ENCODE data around the gene RHBDL1. TPM values are rescaled to one million over a fixed set of nuclear protein-coding genes. Genes with fewer than 3 reads are reported as not detected.
A peak's percentile ranks its signal among the peaks of the same experiment; 100 is the strongest.
"Not testable (repeated sequence)": the region's sequence is repeated elsewhere in the genome, so short reads cannot be mapped to it uniquely, and the experiment has no call there.

The RHBDL1 gene
- polyA plus RNA-seq, 6 donors from 2014 or later = not detected

GRCh38 chr16:707062-707538, 31.6 kb downstream of the RHBDL1 start:
- no peak overlapping the region for H3K4me3 Mint-ChIP-seq
- H3K9me3 Mint-ChIP-seq = peaks cover 0 to 2% (median 0%) of the 10 kb centered on the region in 7 donors
- H3K36me3 Mint-ChIP-seq = no peaks in the 10 kb centered on the region
- peaks cover 3 to 9% (median 7%) of the 10 kb centered on the region in 3 donors for H3K4me1 Mint-ChIP-seq
- H3K27me3 Mint-ChIP-seq = peaks cover 33 to 78% (median 37%) of the 10 kb centered on the region in 3 donors
- ATAC-seq (ENCODE audit: low read depth in 2 of 2) (no peak), DNase-seq (no peak)
- H3K27ac Mint-ChIP-seq = no peak overlapping the region

GRCh38 chr16:708019-708418, 32.5 kb downstream of the RHBDL1 start:
- no peak for DNase-seq
- ATAC-seq (ENCODE audit: low read depth in 2 of 2) = no peak
- Mint-ChIP-seq H3K27ac (peak overlapping the region in 1 of 6 donors; percentile 73), H3K27me3 (peaks cover 28 to 74% (median 30%) of the 10 kb centered on the region in 3 donors), H3K9me3 (no peaks in the 10 kb centered on the region), H3K4me3 (peak overlapping the region in 2 of 8 donors; percentile 51 to 65), H3K36me3 (no peaks in the 10 kb centered on the region), H3K4me1 (peaks cover 3 to 13% (median 7%) of the 10 kb centered on the region in 3 donors)

DNA sequence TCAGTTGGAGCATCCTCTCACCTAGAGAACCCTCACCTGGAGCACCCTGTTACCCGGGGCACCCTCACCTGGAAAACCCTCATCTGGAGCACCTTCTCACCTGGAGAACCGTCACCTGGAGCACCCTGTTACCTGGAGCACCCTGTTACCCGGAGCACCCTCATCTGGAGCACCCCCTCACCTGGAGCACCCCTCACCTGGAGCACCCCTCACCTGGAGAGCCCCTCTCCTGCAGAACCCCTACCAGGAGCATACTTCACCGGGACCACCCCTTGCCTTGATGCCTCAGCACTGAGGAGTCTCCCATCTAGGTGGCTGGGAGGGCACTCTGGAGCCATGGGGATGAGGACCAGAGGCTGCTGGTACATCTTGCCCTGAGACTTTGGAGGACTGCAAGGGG, 33.5 kb downstream of the RHBDL1 start:
- Mint-ChIP-seq H3K27ac (no peak overlapping the region), H3K36me3 (no peaks in the 10 kb centered on the region), H3K4me1 (peaks cover 3 to 13% (median 7%) of the 10 kb centered on the region in 3 donors), H3K4me3 (no peak overlapping the region), H3K27me3 (peaks cover 24 to 69% (median 29%) of the 10 kb centered on the region in 3 donors), H3K9me3 (no peaks in the 10 kb centered on the region)
- ATAC-seq (ENCODE audit: low read depth in 2 of 2) (no peak), DNase-seq (no peak)

DNA sequence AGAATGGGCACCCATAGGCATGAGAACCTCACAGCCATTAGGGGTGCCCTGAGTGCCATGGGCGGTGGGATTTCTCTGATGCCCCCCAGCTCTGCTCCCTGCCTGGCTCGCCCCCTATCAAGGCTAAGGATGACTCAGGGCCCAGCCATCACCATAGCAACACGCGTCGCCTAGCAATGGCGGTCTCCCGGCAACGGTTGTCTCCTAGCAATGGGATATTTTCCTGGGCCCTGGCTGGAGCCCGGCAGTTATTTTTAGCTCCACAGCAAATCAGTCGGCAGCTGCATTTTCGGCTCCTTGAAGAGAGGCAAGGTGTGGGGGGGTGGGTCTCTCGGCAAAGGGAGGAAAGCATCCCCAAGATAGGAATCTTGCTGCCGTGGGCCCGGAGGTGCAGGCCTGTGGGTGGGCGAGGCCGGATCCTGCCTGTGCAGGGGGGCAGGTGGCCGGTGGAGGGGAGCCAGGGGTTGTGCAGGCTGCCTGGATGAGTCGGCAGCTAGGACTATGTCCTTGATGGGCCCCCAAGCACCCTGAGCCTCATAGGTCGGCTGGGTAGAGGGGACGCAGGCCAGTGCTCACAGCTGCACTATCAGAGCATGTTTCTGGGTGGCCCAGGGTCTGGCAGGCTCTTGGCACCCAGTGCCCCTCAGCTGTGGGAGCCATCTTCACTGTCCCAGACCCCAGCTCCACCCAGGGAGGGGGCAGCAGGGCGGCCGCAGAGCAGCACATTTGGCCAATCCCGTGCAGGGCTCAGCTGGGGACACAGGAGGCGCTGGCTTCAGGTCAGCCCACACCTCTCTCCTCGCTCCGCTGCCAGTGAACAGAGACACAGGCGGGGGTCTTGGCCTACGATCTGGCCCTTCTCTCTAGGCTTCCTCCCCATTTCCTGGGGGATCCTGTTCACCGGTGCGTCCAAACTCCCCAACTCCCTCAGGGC, 34.4 kb downstream of the RHBDL1 start:
- Mint-ChIP-seq H3K9me3 (no peaks in the 10 kb centered on the region), H3K27ac (no peak overlapping the region), H3K27me3 (peaks cover 24 to 68% (median 31%) of the 10 kb centered on the region in 3 donors), H3K36me3 (no peaks in the 10 kb centered on the region), H3K4me3 (no peak overlapping the region), H3K4me1 (peaks cover 3 to 13% (median 7%) of the 10 kb centered on the region in 3 donors)
- DNase-seq (no peak), ATAC-seq (ENCODE audit: low read depth in 2 of 2) (no peak)

DNA sequence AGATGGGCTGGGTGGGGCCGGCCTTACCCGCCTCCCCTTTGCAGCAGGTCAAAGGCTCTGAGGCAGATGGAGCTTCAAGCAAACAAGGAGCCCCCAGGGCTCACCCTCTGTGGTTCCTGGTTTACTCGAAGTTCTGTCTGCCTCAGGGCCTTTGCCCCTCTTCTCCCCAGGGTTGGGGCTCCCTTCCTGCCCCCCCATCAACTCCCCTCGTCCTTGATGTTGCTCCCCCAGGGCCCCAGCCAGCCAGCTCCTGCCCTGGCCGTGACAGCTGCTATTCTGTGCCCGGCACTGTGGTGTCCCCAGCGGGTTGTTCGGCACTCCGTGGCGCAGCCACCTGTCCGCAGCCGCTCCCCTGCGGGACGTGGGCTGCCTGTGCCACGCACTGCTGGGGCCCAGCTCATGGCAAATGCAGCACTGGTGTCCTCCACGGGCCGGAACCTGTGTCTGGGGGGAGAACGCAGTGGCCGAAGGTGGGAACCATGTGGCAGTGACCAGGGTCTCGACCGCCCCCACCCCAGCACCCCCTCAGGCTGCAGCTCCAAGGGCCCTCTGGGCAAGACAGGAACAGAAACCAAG, 35.1 kb downstream of the RHBDL1 start:
- H3K4me3 Mint-ChIP-seq = no peak overlapping the region
- H3K9me3 Mint-ChIP-seq = no peaks in the 10 kb centered on the region
- peaks cover 3 to 13% (median 7%) of the 10 kb centered on the region in 3 donors for H3K4me1 Mint-ChIP-seq
- peaks cover 24 to 68% (median 31%) of the 10 kb centered on the region in 3 donors for H3K27me3 Mint-ChIP-seq
- ATAC-seq (ENCODE audit: low read depth in 2 of 2) (no peak), DNase-seq (no peak)
- no peaks in the 10 kb centered on the region for H3K36me3 Mint-ChIP-seq
- no peak overlapping the region for H3K27ac Mint-ChIP-seq

DNA sequence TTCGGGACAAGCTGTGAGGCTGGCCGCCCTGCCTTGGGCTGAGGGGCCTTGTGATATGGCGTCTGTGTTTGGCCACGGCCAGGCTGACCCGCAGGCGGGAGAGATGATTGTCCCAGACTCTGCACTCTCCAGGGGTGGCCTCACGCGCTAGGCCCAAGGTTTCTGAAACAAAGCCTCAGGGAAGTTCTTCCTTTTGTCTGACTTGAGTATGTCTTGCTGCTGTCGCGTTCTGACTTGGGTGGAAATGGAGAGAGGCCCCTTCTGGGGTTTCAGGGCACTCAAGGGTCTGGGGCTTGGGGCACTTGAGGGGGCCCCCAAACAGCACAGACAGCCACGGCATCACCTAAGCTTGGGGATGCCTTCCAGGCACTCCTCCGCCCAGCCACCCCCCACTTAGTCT, 35.6 kb downstream of the RHBDL1 start:
- H3K27me3 Mint-ChIP-seq = peaks cover 24 to 68% (median 31%) of the 10 kb centered on the region in 3 donors
- DNase-seq (no peak), ATAC-seq (ENCODE audit: low read depth in 2 of 2) (no peak)
- no peaks in the 10 kb centered on the region for H3K36me3 Mint-ChIP-seq
- H3K4me3 Mint-ChIP-seq = no peak overlapping the region
- peak overlapping the region in 1 of 6 donors; percentile 42 for H3K27ac Mint-ChIP-seq
- H3K4me1 Mint-ChIP-seq = peaks cover 3 to 13% (median 7%) of the 10 kb centered on the region in 3 donors
- H3K9me3 Mint-ChIP-seq = no peaks in the 10 kb centered on the region

DNA sequence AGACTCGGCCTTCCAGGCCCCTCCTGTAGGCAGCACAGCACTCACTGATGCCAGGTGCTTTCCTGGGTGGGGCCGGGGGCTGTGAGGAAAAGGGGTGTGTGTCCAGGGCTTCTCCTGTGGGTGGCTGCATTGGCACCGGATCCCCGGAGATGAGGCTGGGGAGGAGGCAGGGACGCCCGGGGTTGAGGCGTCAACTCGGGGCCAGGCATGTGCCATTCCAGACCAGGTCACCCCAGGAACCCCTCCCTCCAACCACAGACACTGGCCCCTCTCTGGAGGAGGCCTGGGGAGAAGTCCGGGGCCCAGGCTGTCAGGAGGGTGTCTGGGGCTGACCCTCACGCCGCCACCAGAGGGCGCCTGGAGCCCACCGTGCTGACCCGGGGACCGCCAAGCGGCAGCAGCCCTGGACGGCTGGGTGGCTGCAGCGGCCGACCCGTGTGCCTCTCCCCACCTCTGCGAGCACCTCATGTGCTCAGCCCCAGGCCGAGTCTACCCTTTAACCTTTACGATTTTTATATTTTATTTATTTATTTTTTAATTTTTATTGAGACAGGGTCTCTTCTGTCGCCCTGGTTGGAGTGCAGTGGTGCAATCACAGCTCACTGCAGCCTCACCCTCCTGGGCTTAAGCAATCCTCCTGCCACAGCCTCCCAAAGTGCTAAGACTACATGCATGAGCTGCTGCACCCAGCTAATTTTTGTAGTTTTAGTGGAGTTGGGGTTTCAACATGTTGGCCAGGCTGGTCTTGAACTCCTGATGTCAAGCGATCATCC, 36.3 kb downstream of the RHBDL1 start:
- H3K27me3 Mint-ChIP-seq = peaks cover 24 to 68% (median 28%) of the 10 kb centered on the region in 3 donors
- no peak overlapping the region for H3K4me3 Mint-ChIP-seq
- peak; percentile 67 to 68 for ATAC-seq (ENCODE audit: low read depth in 2 of 2)
- no peak overlapping the region for H3K27ac Mint-ChIP-seq
- H3K9me3 Mint-ChIP-seq = no peaks in the 10 kb centered on the region
- H3K4me1 Mint-ChIP-seq = peaks cover 3 to 8% (median 6%) of the 10 kb centered on the region in 3 donors
- no peaks in the 10 kb centered on the region for H3K36me3 Mint-ChIP-seq
- DNase-seq = peak; percentile 79

DNA sequence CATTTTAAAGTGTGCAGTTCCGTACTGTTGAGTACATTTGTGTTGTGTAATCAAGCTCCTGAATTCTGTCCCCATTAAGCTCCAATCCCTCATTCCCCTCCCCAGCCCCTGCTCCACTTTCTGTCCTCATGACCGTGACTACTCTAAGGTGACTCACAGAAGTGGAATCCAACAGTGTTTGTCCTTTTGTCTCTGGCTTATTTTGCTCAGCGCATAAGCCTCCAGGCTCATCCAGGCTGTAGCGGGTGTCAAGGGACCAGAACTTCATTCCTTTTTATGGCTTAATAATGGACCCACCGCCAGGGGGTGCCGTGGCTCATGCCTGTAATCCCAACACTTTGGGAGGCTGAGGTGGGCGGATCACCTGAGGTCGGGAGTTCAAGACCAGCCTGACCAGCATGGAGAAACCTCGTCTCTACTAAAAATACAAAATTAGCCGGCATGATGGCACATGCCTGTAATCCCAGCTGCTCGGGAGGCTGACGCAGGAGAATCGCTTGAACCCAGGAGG, 37.3 kb downstream of the RHBDL1 start:
- not testable (repeated sequence) for H3K4me1 Mint-ChIP-seq; ATAC-seq (ENCODE audit: low read depth in 2 of 2); DNase-seq; H3K27ac Mint-ChIP-seq; H3K9me3 Mint-ChIP-seq; H3K36me3 Mint-ChIP-seq
- peak overlapping the region in 2 of 8 donors; percentile 71 to 74 for H3K4me3 Mint-ChIP-seq
- peaks cover 18 to 59% (median 25%) of the 10 kb centered on the region in 3 donors for H3K27me3 Mint-ChIP-seq

- DNase-seq = no peak
- Mint-ChIP-seq H3K4me3 (peak overlapping the region in 7 of 8 donors; percentile 30 to 64 (median 44)), H3K36me3 (no peaks in the 10 kb centered on the region), H3K4me1 (peaks cover 7 to 9% (median 8%) of the 10 kb centered on the region in 3 donors), H3K27ac (no peak overlapping the region), H3K27me3 (peaks cover 6 to 46% (median 13%) of the 10 kb centered on the region in 3 donors), H3K9me3 (no peaks in the 10 kb centered on the region)
- no peak for ATAC-seq (ENCODE audit: low read depth in 2 of 2)
Observed at GRCh38 chr16:714079-714478, 38.6 kb downstream of the RHBDL1 start.

- ATAC-seq (ENCODE audit: low read depth in 2 of 2) (peak; percentile 85), DNase-seq (peak; percentile 83)
- H3K27ac Mint-ChIP-seq = no peak within 1 kb of the TSS
- no peaks in the 10 kb centered on the region for H3K9me3 Mint-ChIP-seq
- peak within 1 kb of the TSS in 7 of 8 donors; percentile 51 to 75 (median 68) for H3K4me3 Mint-ChIP-seq
- no peaks in the 10 kb centered on the region for H3K36me3 Mint-ChIP-seq
- H3K4me1 Mint-ChIP-seq = peaks cover 10 to 16% (median 13%) of the 10 kb centered on the region in 3 donors
- peaks cover 0 to 38% (median 7%) of the 10 kb centered on the region in 3 donors for H3K27me3 Mint-ChIP-seq
Observed at GRCh38 chr16:714558-715476, 39.3 kb downstream of the RHBDL1 start, which contains the start of gene METRN. TSS of gene METRN (plus strand) at chr16:715118. CDS start at chr16:715290, 172 bp downstream.

GRCh38 chr16:715477-716199, 40.2 kb downstream of the RHBDL1 start:
- no peak overlapping the region for H3K27ac Mint-ChIP-seq
- peak overlapping the region in 7 of 8 donors; percentile 51 to 75 (median 68) for H3K4me3 Mint-ChIP-seq
- no peaks in the 10 kb centered on the region for H3K36me3 Mint-ChIP-seq
- H3K9me3 Mint-ChIP-seq = no peaks in the 10 kb centered on the region
- H3K4me1 Mint-ChIP-seq = peaks cover 10 to 24% (median 19%) of the 10 kb centered on the region in 3 donors
- DNase-seq (no peak), ATAC-seq (ENCODE audit: low read depth in 2 of 2) (peak; percentile 13)
- peaks cover 0 to 30% (median 7%) of the 10 kb centered on the region in 3 donors for H3K27me3 Mint-ChIP-seq
